Measurements from ENCODE around the gene KCNJ1. TPM values are rescaled to one million over a fixed set of nuclear protein-coding genes. Genes with fewer than 3 reads are reported as not detected.
A peak's percentile ranks its signal among the peaks of the same experiment; 100 is the strongest.

The KCNJ1 gene
- 0.03 and 0.41 TPM in 2 replicates for total RNA-seq (ENCODE audit: low replicate concordance)

DNA sequence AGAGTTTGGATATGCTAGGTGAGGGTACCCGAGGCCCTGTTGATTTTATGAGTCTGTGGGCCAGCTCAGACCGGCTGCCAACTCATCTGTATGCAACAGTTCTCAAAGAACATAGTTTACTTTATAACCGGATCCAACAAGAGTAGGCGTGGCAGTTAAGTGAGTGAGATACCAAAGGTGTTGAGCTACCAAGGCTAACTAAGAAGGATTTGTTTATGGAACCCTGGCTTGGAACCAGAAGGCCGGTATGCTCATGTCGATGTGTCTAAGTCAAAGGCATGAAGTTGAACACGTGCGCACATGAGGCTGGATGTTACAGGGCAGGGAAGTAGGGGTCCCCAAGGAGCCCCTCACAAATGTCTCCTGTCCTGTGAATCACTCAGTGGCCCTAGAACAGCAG, at the start of gene KCNJ1:
KCNJ1 (minus strand) TSS at position 20 of the 400 bp plus-strand sequence. CDS start 27,053 bp downstream, outside the sequence.
- Histone ChIP-seq H2AFZ (replicated peaks) (no peak within 1 kb of the TSS), H3K79me2 (ENCODE audit: low read depth) (no peaks in the 10 kb centered on the region), H3K4me1 (peaks cover 14% of the 10 kb centered on the region), H3K4me2 (no peak within 1 kb of the TSS), H3K9me3 (ENCODE audit: low read depth) (no peaks in the 10 kb centered on the region), H3K36me3 (no peaks in the 10 kb centered on the region), H3K9ac (no peak within 1 kb of the TSS), H3K27me3 (peaks cover 6% of the 10 kb centered on the region), H4K20me1 (ENCODE audit: low read depth) (no peaks in the 10 kb centered on the region), H3K27ac (no peak within 1 kb of the TSS), H3F3A (ENCODE audit: low read depth) (peaks cover 21% of the 10 kb centered on the region), H3K4me3 (no peak within 1 kb of the TSS)
- Mint-ChIP-seq H3K27ac (no peak within 1 kb of the TSS), H3K9me3 (peaks cover 3% of the 10 kb centered on the region), H3K4me3 (no peak within 1 kb of the TSS), H3K27me3 (ENCODE audit: insufficient read depth, low read depth) (peaks cover 13% of the 10 kb centered on the region), H3K4me1 (peaks cover 38% of the 10 kb centered on the region), H3K36me3 (no peaks in the 10 kb centered on the region)
- TF ChIP-seq, protein P1, sequence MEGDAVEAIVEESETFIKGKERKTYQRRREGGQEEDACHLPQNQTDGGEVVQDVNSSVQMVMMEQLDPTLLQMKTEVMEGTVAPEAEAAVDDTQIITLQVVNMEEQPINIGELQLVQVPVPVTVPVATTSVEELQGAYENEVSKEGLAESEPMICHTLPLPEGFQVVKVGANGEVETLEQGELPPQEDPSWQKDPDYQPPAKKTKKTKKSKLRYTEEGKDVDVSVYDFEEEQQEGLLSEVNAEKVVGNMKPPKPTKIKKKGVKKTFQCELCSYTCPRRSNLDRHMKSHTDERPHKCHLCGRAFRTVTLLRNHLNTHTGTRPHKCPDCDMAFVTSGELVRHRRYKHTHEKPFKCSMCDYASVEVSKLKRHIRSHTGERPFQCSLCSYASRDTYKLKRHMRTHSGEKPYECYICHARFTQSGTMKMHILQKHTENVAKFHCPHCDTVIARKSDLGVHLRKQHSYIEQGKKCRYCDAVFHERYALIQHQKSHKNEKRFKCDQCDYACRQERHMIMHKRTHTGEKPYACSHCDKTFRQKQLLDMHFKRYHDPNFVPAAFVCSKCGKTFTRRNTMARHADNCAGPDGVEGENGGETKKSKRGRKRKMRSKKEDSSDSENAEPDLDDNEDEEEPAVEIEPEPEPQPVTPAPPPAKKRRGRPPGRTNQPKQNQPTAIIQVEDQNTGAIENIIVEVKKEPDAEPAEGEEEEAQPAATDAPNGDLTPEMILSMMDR (IDR thresholded peaks at IDR 0.05): no peak
- DNase-seq (ENCODE audit: low spot score): no peak

DNA sequence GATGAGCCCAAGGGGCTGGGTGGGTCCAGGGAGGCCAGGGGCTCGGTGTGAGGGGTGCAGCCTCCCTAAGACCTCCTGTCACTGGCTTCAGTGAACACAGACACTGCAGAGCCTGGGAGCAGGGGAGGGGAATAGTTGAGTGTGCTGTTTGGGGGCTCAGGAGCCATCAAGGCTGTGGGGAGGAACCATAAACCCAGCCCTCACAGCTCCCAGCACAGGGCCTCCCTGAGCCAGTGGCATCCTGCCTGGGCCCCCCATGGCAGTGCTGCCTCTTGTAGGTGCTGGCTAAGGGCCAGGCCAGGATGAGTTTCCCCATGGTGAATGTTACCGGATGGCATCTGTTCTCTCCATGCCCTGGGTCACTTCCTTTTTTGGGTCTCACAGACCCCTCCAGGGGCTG, 49.6 kb upstream of the KCNJ1 start:
- no peaks in the 10 kb centered on the region for H3F3A ChIP-seq (ENCODE audit: low read depth)
- H3K4me2 ChIP-seq: no peak overlapping the region
- no peak overlapping the region for H3K9ac ChIP-seq
- Mint-ChIP-seq H3K36me3 (no peaks in the 10 kb centered on the region), H3K4me3 (no peak overlapping the region), H3K27ac (no peak overlapping the region), H3K4me1 (peaks cover 22% of the 10 kb centered on the region), H3K27me3 (ENCODE audit: insufficient read depth, low read depth) (peaks cover 20% of the 10 kb centered on the region), H3K9me3 (peaks cover 11% of the 10 kb centered on the region)
- H3K4me1 ChIP-seq: peaks cover 4% of the 10 kb centered on the region
- H3K36me3 ChIP-seq: no peaks in the 10 kb centered on the region
- no peak overlapping the region for H3K4me3 ChIP-seq
- H3K27ac ChIP-seq: no peak overlapping the region
- TF ChIP-seq EZH2 (IDR thresholded peaks at IDR 0.05): no peak
- no peak for TF ChIP-seq EZH2phosphoT487 (IDR thresholded peaks at IDR 0.05)
- TF ChIP-seq, protein P1 (IDR thresholded peaks at IDR 0.05): no peak
- no peaks in the 10 kb centered on the region for H3K27me3 ChIP-seq
- no peak overlapping the region for H2AFZ ChIP-seq (replicated peaks)
- H3K79me2 ChIP-seq (ENCODE audit: low read depth): no peaks in the 10 kb centered on the region
- H3K9me3 ChIP-seq (ENCODE audit: low read depth): no peaks in the 10 kb centered on the region
- no peak for DNase-seq (ENCODE audit: low spot score)
- no peaks in the 10 kb centered on the region for H4K20me1 ChIP-seq (ENCODE audit: low read depth)

DNA sequence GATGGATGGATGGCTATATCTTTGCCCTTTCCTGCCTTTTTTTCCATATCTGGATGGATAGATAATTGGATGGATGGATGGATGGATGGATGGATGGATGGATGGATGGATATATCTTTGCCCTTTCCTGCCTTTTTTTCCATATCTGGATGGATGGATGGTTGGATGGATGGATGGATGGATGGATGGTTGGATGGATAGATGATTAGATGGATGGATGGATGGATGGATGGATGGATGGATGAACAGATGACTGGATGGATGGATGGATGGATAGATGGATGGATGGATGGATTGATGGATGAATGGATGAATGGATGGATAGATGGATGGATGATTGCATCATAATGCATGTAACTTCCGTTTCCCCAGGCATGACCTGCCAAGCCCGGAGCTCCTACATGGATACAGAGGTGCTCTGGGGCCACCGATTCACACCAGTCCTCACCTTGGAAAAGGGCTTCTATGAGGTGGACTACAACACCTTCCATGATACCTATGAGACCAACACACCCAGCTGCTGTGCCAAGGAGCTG, 49.0 kb upstream of the KCNJ1 start:
- H3K27ac Mint-ChIP-seq: no peak overlapping the region
- peaks cover 22% of the 10 kb centered on the region for H3K4me1 Mint-ChIP-seq
- H3K27me3 Mint-ChIP-seq (ENCODE audit: insufficient read depth, low read depth): peaks cover 15% of the 10 kb centered on the region
- no peak overlapping the region for H2AFZ ChIP-seq (replicated peaks)
- H3K9ac ChIP-seq: no peak overlapping the region
- peaks cover 13% of the 10 kb centered on the region for H3K9me3 Mint-ChIP-seq
- H3K27ac ChIP-seq: no peak overlapping the region
- no peak overlapping the region for H3K4me3 ChIP-seq
- no peak for DNase-seq (ENCODE audit: low spot score)
- no peak overlapping the region for H3K4me2 ChIP-seq
- H3F3A ChIP-seq (ENCODE audit: low read depth): no peaks in the 10 kb centered on the region
- H3K36me3 Mint-ChIP-seq: no peaks in the 10 kb centered on the region
- no peaks in the 10 kb centered on the region for H3K9me3 ChIP-seq (ENCODE audit: low read depth)
- TF ChIP-seq EZH2phosphoT487 (IDR thresholded peaks at IDR 0.05): no peak
- no peaks in the 10 kb centered on the region for H3K36me3 ChIP-seq
- H3K4me1 ChIP-seq: peaks cover 4% of the 10 kb centered on the region
- no peaks in the 10 kb centered on the region for H4K20me1 ChIP-seq (ENCODE audit: low read depth)
- no peaks in the 10 kb centered on the region for H3K79me2 ChIP-seq (ENCODE audit: low read depth)
- no peaks in the 10 kb centered on the region for H3K27me3 ChIP-seq
- H3K4me3 Mint-ChIP-seq: peak overlapping the region; percentile 7

DNA sequence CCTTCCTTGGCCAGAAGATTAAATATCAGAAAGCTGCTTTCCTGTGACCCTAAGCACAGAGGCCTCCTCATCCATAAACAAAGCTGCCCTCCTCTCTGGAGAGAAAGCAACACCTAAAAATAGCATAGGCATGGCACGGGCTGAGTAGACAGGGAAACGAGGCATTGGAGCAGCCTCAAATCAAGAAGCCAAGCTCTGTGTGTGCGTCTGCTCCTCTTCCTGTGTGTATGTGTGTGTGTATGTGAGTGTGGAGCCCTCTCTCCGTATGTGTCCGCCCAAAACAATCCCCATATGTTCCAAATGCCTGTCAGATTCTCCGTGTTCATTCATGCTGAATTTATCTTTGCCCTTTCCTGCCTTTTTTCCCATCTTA, 48.0 kb upstream of the KCNJ1 start:
- H3K9me3 Mint-ChIP-seq: peaks cover 12% of the 10 kb centered on the region
- H3K9me3 ChIP-seq (ENCODE audit: low read depth): no peaks in the 10 kb centered on the region

More for the DNA sequence above, 48.0 kb upstream of the KCNJ1 start:
- DNase-seq (ENCODE audit: low spot score): no peak
- no peaks in the 10 kb centered on the region for H3K36me3 ChIP-seq
- H3K9ac ChIP-seq: no peak overlapping the region
- H3K79me2 ChIP-seq (ENCODE audit: low read depth): no peaks in the 10 kb centered on the region
- no peak overlapping the region for H3K4me3 ChIP-seq
- no peaks in the 10 kb centered on the region for H4K20me1 ChIP-seq (ENCODE audit: low read depth)
- H3K4me1 Mint-ChIP-seq: peaks cover 22% of the 10 kb centered on the region
- no peak overlapping the region for H3K4me3 Mint-ChIP-seq
- no peak overlapping the region for H3K4me2 ChIP-seq
- peaks cover 10% of the 10 kb centered on the region for H3K27me3 Mint-ChIP-seq (ENCODE audit: insufficient read depth, low read depth)
- H3K27me3 ChIP-seq: no peaks in the 10 kb centered on the region
- no peak for TF ChIP-seq EZH2phosphoT487 (IDR thresholded peaks at IDR 0.05)
- TF ChIP-seq, protein P1 (IDR thresholded peaks at IDR 0.05): no peak
- H3K27ac ChIP-seq: no peak overlapping the region
- H2AFZ ChIP-seq (replicated peaks): no peak overlapping the region
- H3F3A ChIP-seq (ENCODE audit: low read depth): no peaks in the 10 kb centered on the region
- peak overlapping the region; percentile 24 for H3K27ac Mint-ChIP-seq
- H3K4me1 ChIP-seq: no peaks in the 10 kb centered on the region
- H3K36me3 Mint-ChIP-seq: no peaks in the 10 kb centered on the region

Data from neural progenitor cell (in vitro differentiated cells).